ENCODE results near the gene ADARB2. TPM values are rescaled to one million over a fixed set of nuclear protein-coding genes. Genes with fewer than 3 reads are reported as not detected.

ADARB2 gene
- polyA plus RNA-seq, 3 donors: not detected

- Histone ChIP-seq H3K79me2 (ENCODE audit: insufficient read depth, low read length) (no peaks in the 10 kb centered on the region), H3K4me3 (replicated peaks in 1 of 3; ENCODE audit: low read depth in 2 of 3, low read length in 3 of 3) (no peak overlapping the region), H3K27ac (ENCODE audit: low read depth in 1 of 2, low read length in 2 of 2) (no peak overlapping the region), H3K9ac (ENCODE audit: insufficient read depth, low read length, poor library complexity, severe bottlenecking) (no peak overlapping the region), H3K9me3 (replicated peaks in 1 of 2; ENCODE audit: control insufficient read depth in 1 of 2, insufficient read depth in 1 of 2, low read length in 2 of 2) (no peaks in the 10 kb centered on the region), H3K36me3 (replicated peaks in 1 of 2; ENCODE audit: control insufficient read depth in 1 of 2, insufficient read depth in 2 of 2, low read length in 2 of 2) (no peaks in the 10 kb centered on the region), H3K27me3 (ENCODE audit: control insufficient read depth in 2 of 2, insufficient read depth in 2 of 2, low read length in 2 of 2) (peaks cover 0 to 15% of the 10 kb centered on the region in 2 donors), H3K4me1 (ENCODE audit: control insufficient read depth in 1 of 2, insufficient read depth in 2 of 2, low read length in 2 of 2) (no peaks in the 10 kb centered on the region), H3K4me2 (replicated peaks; ENCODE audit: extremely low read depth, low read length, poor library complexity, severe bottlenecking) (no peak overlapping the region), H2AFZ (ENCODE audit: insufficient read depth, low read depth, low read length, poor library complexity, severe bottlenecking) (no peak overlapping the region), H4K20me1 (ENCODE audit: insufficient read depth, low read length) (no peaks in the 10 kb centered on the region)
- 60% methylated on average over 1 of the region's 9 CpGs for WGBS (ENCODE audit: insufficient coverage)
- DNase-seq: no peak
- Mint-ChIP-seq H3K27me3 (ENCODE audit: low read depth in 3 of 3) (peaks cover 8 to 37% (median 19%) of the 10 kb centered on the region in 3 donors), H3K9me3 (peaks cover 0 to 2% (median 0%) of the 10 kb centered on the region in 7 donors), H3K36me3 (no peaks in the 10 kb centered on the region), H3K4me1 (no peaks in the 10 kb centered on the region), H3K4me3 (no peak overlapping the region), H3K27ac (no peak overlapping the region)
- TF ChIP-seq CTCF (IDR thresholded peaks at IDR 0.05): no peak
- intact Hi-C loops (cut with micrococcal nuclease): no loop called here
Observed at GRCh38 chr10:1358860-1359625, 378.3 kb downstream of the ADARB2 start.

GRCh38 chr10:1358147-1358546, 379.2 kb downstream of the ADARB2 start:
- H3K27me3 Mint-ChIP-seq (ENCODE audit: low read depth in 3 of 3): peaks cover 8 to 33% (median 16%) of the 10 kb centered on the region in 3 donors
- no peak overlapping the region for H3K4me3 ChIP-seq (replicated peaks in 1 of 3; ENCODE audit: low read depth in 2 of 3, low read length in 3 of 3)
- H3K36me3 Mint-ChIP-seq: no peaks in the 10 kb centered on the region
- no peaks in the 10 kb centered on the region for H3K79me2 ChIP-seq (ENCODE audit: insufficient read depth, low read length)
- H3K9me3 ChIP-seq (replicated peaks in 1 of 2; ENCODE audit: control insufficient read depth in 1 of 2, insufficient read depth in 1 of 2, low read length in 2 of 2): no peaks in the 10 kb centered on the region
- H3K9ac ChIP-seq (ENCODE audit: insufficient read depth, low read length, poor library complexity, severe bottlenecking): no peak overlapping the region
- no peak overlapping the region for H3K4me3 Mint-ChIP-seq
- H3K4me1 ChIP-seq (ENCODE audit: control insufficient read depth in 1 of 2, insufficient read depth in 2 of 2, low read length in 2 of 2): no peaks in the 10 kb centered on the region
- no peak overlapping the region for H3K27ac ChIP-seq (ENCODE audit: low read depth in 1 of 2, low read length in 2 of 2)
- no peak overlapping the region for H3K4me2 ChIP-seq (replicated peaks; ENCODE audit: extremely low read depth, low read length, poor library complexity, severe bottlenecking)
- no peak overlapping the region for H3K27ac Mint-ChIP-seq
- no peak for TF ChIP-seq CTCF (IDR thresholded peaks at IDR 0.05)
- WGBS (ENCODE audit: insufficient coverage): 100% methylated on average over 3 of the region's 5 CpGs
- intact Hi-C loops (cut with micrococcal nuclease): no loop called here
- H2AFZ ChIP-seq (ENCODE audit: insufficient read depth, low read depth, low read length, poor library complexity, severe bottlenecking): no peak overlapping the region
- DNase-seq: no peak
- peaks cover 0 to 10% of the 10 kb centered on the region in 2 donors for H3K27me3 ChIP-seq (ENCODE audit: control insufficient read depth in 2 of 2, insufficient read depth in 2 of 2, low read length in 2 of 2)
- H3K9me3 Mint-ChIP-seq: peaks cover 0 to 2% (median 0%) of the 10 kb centered on the region in 7 donors
- H3K4me1 Mint-ChIP-seq: no peaks in the 10 kb centered on the region
- H3K36me3 ChIP-seq (replicated peaks in 1 of 2; ENCODE audit: control insufficient read depth in 1 of 2, insufficient read depth in 2 of 2, low read length in 2 of 2): no peaks in the 10 kb centered on the region
- no peaks in the 10 kb centered on the region for H4K20me1 ChIP-seq (ENCODE audit: insufficient read depth, low read length)
